HFFc6 (cell line): ENCODE measurements around the gene HOXB4. TPM values are rescaled to one million over a fixed set of nuclear protein-coding genes. Genes with fewer than 3 reads are reported as not detected.
A peak's percentile ranks its signal among the peaks of the same experiment; 100 is the strongest.

ENCODE experiments used
- DNase-seq: peaks from one replicate; pipeline ENCODE4 v3.0.0-alpha.2; 2018
- H3K27ac Mint-ChIP-seq: 2 replicates; pipeline ENCODE4 v1.8.0; 2020; ENCODE audit warnings: mild to moderate bottlenecking, mixed read lengths
- H3K27me3 Mint-ChIP-seq: 2 replicates; pipeline ENCODE4 v1.8.0; 2021; ENCODE audit warnings: mild to moderate bottlenecking, moderate library complexity, mixed read lengths; ENCODE audit not compliant: insufficient read depth
- H3K36me3 Mint-ChIP-seq: 2 replicates; pipeline ENCODE4 v1.8.0; 2021; ENCODE audit warnings: low read depth, mixed read lengths
- H3K4me1 Mint-ChIP-seq: 2 replicates; pipeline ENCODE4 v1.8.0; 2020; ENCODE audit warnings: low read depth, mixed read lengths
- H3K4me3 Mint-ChIP-seq: 2 replicates; pipeline ENCODE4 v1.8.0; 2020; ENCODE audit warnings: mild to moderate bottlenecking, moderate library complexity, mixed read lengths
- H3K9me3 Mint-ChIP-seq: 2 replicates; pipeline ENCODE4 v1.8.0; 2020; ENCODE audit warnings: mild to moderate bottlenecking, mixed read lengths
- CTCF ChIP-seq: fragments of 200-600 bp; sonication (generic); IDR thresholded peaks from 2 replicates; pipeline ENCODE4 v1.5.0; 2021; ENCODE audit warnings: antibody characterized with exemption, mild to moderate bottlenecking
- total RNA-seq, 6 experiments: library from RNA; stranded (reverse); fragmentation: NEBNext Ultra II Directional; extraction: Animal tissue kit (Norgen Biotek cat#: 25700); gene quantifications; 2 replicates in 1 of 6; 3 replicates in 5 of 6; pipeline ENCODE4 v1.2.3, GENCODE V29; 2021

Gene HOXB4
- total RNA-seq, 6 experiments from 2014 or later = not detected

GRCh38 chr17:48596000-48596734, 18.0 kb upstream of the HOXB4 start:
- Mint-ChIP-seq H3K4me3 (peak overlapping the region; percentile 25; the same call in 1 of the 2 replicates), H3K27me3 (peaks cover 90% of the 10 kb centered on the region), H3K36me3 (no peaks in the 10 kb centered on the region), H3K9me3 (no peaks in the 10 kb centered on the region), H3K27ac (no peak overlapping the region), H3K4me1 (peaks cover 29% of the 10 kb centered on the region)
- TF ChIP-seq CTCF = no peak
- no peak for DNase-seq

- Mint-ChIP-seq H3K4me1 (peaks cover 29% of the 10 kb centered on the region), H3K27me3 (peaks cover 91% of the 10 kb centered on the region), H3K27ac (no peak overlapping the region), H3K36me3 (no peaks in the 10 kb centered on the region; the same call in 1 of the 2 replicates), H3K4me3 (no peak overlapping the region), H3K9me3 (no peaks in the 10 kb centered on the region)
- no peak for TF ChIP-seq CTCF
- no peak for DNase-seq
These were observed 17.3 kb upstream of the HOXB4 start for GRCh38 chr17:48595278-48595999.

- H3K4me1 Mint-ChIP-seq = peaks cover 34% of the 10 kb centered on the region
- no peaks in the 10 kb centered on the region; the same call in 1 of the 2 replicates for H3K36me3 Mint-ChIP-seq
- H3K4me3 Mint-ChIP-seq = no peak overlapping the region
- peaks cover 91% of the 10 kb centered on the region for H3K27me3 Mint-ChIP-seq
- DNase-seq = no peak
- TF ChIP-seq CTCF = no peak
- no peak overlapping the region for H3K27ac Mint-ChIP-seq
- no peaks in the 10 kb centered on the region for H3K9me3 Mint-ChIP-seq
These were observed 16.6 kb upstream of the HOXB4 start for GRCh38 chr17:48594538-48595277.

GRCh38 chr17:48593840-48594537, 15.8 kb upstream of the HOXB4 start:
- Mint-ChIP-seq H3K27me3 (peaks cover 91% of the 10 kb centered on the region), H3K27ac (no peak overlapping the region), H3K9me3 (no peaks in the 10 kb centered on the region), H3K36me3 (no peaks in the 10 kb centered on the region; the same call in 1 of the 2 replicates), H3K4me1 (peaks cover 34% of the 10 kb centered on the region), H3K4me3 (peak overlapping the region; percentile 64)
- DNase-seq = peak; percentile 48
- TF ChIP-seq CTCF = peak; percentile 94
